ENCODE results near the gene PCSK6.

Gene PCSK6

DNA sequence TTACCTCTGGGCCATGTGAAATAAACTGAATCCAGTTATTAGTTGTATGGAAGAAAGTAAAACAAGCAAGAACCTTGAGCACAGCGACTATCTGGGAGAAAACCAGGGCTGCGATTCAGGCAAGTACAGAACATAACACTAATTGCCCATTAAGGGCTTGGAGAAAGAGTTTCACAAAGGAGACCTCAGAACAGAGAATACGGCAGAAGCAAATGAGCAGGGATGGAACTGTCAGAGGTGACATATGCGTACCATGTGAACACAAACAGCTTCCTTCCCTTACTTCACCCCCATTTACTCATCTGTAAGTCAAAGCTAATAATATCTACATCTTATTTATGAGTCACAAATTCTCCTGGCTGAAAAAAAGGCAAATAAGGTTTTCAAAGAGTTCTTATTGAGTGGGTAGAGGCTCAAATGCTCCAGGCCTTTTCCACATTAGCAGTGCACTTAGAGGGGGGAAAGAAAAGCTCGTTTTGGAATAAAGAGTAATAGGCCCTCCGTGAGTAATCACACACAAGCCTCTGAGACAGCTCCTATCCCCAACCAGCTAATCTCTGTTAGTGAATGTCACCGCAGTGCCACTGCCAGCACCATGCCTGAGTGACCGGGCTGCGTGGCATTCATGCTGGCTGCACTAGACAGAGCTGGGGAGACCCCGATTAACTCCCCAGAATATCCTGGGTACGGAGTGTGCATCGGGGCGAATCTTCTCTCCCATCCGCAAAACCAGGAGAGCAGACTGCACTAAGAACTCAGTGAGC, 2.6 kb downstream of the PCSK6 start:
- no peaks in the 10 kb centered on the region for H3K9me3 ChIP-seq (ENCODE audit: insufficient read depth, low read depth, low read length)
- peaks cover 55% of the 10 kb centered on the region for H3K27me3 ChIP-seq (ENCODE audit: insufficient read depth, low read length)
- H3K36me3 ChIP-seq (ENCODE audit: insufficient read depth, low read depth, low read length): no peaks in the 10 kb centered on the region
- no peaks in the 10 kb centered on the region for H3K4me1 ChIP-seq (ENCODE audit: insufficient read depth, low read length)
- H3K27ac ChIP-seq (ENCODE audit: low read length): no peak overlapping the region
- no peak overlapping the region for H3K4me3 ChIP-seq (ENCODE audit: low read length)
- no peak overlapping the region for H3K9ac ChIP-seq (ENCODE audit: low read depth, low read length)

DNA sequence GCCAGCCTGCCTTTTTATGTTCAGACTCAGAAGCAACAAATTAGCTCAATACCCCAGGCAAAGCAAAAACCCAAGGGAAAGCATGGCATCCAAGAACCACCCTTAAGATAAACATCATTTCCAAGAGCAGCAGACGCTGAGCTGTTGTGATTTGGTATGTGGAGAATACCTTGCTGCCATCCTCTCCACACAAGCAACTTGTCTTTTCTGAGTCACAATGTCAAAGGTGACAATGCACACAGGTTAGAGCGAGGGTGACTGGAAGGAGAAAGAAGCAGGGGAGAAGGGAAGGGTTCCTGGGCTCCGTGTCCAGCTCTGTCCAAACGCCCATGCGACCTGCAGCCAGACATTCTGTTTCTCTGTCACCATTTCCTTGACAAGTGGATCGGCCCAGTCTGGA, 6.0 kb downstream of the PCSK6 start:
- H3K9me3 ChIP-seq (ENCODE audit: insufficient read depth, low read depth, low read length): no peaks in the 10 kb centered on the region
- H3K9ac ChIP-seq (ENCODE audit: low read depth, low read length): no peak overlapping the region
- H3K4me1 ChIP-seq (ENCODE audit: insufficient read depth, low read length): no peaks in the 10 kb centered on the region
- no peak overlapping the region for H3K27ac ChIP-seq (ENCODE audit: low read length)
- H3K27me3 ChIP-seq (ENCODE audit: insufficient read depth, low read length): peaks cover 29% of the 10 kb centered on the region
- no peaks in the 10 kb centered on the region for H3K36me3 ChIP-seq (ENCODE audit: insufficient read depth, low read depth, low read length)
- H3K4me3 ChIP-seq (ENCODE audit: low read length): no peak overlapping the region

DNA sequence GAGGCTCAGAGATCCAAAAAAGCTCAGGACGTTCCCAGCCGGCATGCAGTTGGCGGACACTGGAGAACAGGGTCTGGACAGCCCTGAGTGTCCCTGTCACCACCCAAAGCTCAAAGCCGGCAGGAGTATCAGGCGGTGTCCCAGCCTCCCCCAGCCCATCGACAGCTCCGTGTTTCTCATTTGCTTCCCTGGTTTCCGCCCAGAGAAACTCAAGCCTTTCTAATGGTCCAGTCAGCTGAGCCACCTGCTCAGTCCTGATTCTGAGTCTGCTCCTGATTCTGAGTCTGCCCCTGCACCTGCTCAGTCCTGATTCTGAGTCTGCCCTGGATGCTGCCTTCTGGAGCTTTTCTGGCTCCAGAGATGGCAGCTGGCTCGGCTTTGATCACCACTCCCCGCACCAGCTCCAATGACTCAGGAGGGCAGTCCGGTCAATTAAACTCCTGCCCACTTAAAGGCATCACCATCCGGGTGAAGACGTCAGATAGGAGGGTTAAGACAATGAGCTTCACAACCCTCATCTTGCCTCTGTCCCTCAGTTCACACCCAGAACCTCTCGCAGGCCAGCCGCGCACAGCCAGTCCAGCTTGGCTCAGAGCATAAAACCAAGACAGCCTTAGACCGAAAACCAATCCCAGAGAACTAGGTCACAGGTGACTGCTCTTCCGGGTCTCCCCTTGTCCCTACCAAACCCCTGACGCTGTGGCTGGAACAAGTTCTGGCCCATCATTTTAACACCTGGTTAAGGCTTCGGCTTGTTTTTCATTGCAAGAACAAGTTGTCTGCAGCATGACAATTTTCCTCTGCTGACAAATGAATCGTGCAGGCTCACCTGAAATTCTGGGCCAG, 6.8 kb downstream of the PCSK6 start:
- H3K27ac ChIP-seq (ENCODE audit: low read length): no peak overlapping the region
- H3K27me3 ChIP-seq (ENCODE audit: insufficient read depth, low read length): peaks cover 21% of the 10 kb centered on the region
- no peak overlapping the region for H3K4me3 ChIP-seq (ENCODE audit: low read length)
- no peaks in the 10 kb centered on the region for H3K9me3 ChIP-seq (ENCODE audit: insufficient read depth, low read depth, low read length)
- no peaks in the 10 kb centered on the region for H3K4me1 ChIP-seq (ENCODE audit: insufficient read depth, low read length)
- H3K36me3 ChIP-seq (ENCODE audit: insufficient read depth, low read depth, low read length): no peaks in the 10 kb centered on the region
- H3K9ac ChIP-seq (ENCODE audit: low read depth, low read length): no peak overlapping the region

DNA sequence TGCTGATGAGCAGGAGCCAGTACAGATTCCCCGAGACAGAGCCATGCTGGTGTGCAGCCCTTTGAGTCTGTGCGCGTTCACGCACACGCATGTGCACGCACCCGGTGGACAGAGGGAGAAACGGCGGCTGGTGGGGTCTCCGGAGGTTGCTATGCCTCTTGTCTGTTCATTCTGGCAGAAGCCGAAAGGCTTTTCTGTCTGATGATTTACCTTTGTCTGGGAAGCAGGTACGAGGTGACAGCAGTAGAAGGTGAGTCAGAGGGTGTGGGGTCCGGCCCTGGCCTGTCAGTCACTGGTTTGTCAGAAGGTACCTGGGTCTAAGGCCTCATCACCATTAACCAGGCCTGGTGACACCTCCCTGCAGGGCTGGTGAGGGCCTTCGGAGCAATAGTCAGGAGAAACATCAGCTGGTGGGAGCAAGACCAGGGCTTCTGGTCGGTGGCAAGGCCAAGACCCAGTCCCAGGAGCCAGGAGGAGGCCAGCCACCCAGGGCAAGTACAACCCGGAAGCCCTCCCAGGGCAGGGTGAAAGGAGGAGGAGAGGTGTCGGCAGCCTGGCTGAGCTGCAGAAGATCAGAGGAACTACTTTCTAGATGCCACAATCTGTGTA, 7.5 kb downstream of the PCSK6 start:
- Histone ChIP-seq H3K4me1 (ENCODE audit: insufficient read depth, low read length) (no peaks in the 10 kb centered on the region), H3K36me3 (ENCODE audit: insufficient read depth, low read depth, low read length) (no peaks in the 10 kb centered on the region), H3K4me3 (ENCODE audit: low read length) (no peak overlapping the region), H3K9me3 (ENCODE audit: insufficient read depth, low read depth, low read length) (no peaks in the 10 kb centered on the region), H3K27me3 (ENCODE audit: insufficient read depth, low read length) (peaks cover 14% of the 10 kb centered on the region), H3K9ac (ENCODE audit: low read depth, low read length) (no peak overlapping the region), H3K27ac (ENCODE audit: low read length) (no peak overlapping the region)

DNA sequence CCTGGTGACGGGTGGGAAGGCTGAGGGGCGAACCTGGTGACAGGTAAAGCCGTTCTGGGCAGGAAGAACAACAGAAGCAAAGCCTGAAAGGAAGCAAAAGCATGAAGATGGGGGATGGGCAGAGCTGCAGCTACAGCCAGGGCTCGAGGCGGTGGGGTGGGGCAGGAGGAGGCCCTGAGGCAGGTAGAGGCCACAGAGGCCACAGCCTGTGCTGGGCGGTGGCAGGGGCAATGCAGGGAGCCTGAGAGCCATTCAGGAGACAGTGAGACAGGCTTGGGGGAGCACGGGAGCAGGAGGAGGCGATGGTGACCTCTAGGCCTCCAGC, 8.2 kb downstream of the PCSK6 start:
- H3K4me1 ChIP-seq (ENCODE audit: insufficient read depth, low read length): no peaks in the 10 kb centered on the region
- H3K9me3 ChIP-seq (ENCODE audit: insufficient read depth, low read depth, low read length): no peaks in the 10 kb centered on the region
- no peak overlapping the region for H3K4me3 ChIP-seq (ENCODE audit: low read length)
- no peak overlapping the region for H3K27ac ChIP-seq (ENCODE audit: low read length)
- no peaks in the 10 kb centered on the region for H3K36me3 ChIP-seq (ENCODE audit: insufficient read depth, low read depth, low read length)
- peaks cover 7% of the 10 kb centered on the region for H3K27me3 ChIP-seq (ENCODE audit: insufficient read depth, low read length)
- no peak overlapping the region for H3K9ac ChIP-seq (ENCODE audit: low read depth, low read length)

DNA sequence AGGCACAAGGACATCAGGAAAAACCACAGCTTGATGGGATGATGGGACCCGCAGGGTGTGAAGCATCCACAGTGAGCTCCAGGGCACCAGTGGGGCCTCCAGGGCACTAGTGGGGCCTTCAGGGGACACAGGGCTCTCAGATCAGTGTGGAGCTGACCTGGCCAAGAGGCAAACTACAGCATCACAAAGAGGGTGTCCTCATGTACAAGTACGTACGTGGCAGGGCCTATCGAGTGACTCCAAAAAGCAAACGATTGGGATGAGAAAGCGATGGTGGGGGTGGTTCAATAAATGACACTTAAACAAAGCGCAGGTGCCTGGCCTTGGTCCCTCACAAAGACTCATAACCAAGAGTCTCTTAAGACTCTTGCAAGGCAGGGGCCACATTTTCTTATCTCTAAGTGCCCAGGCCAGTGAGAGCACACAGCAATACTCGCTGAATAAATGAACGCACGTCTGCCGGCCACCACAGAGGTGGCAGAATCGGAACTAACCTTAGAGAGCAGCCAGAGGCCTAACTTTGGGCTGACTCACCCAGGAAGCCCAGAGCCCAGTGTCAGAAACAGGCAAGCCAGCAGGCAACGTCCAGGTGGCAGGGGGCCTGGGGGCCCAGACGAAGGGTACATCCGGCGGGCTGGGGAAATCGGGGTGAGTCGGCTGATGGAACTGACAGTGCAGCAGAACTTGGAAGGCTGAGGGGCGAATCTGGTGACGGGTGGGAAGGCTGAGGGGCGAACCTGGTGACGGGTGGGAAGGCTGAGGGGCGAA, 8.7 kb downstream of the PCSK6 start:
- H3K27ac ChIP-seq (ENCODE audit: low read length): no peak overlapping the region
- no peaks in the 10 kb centered on the region for H3K9me3 ChIP-seq (ENCODE audit: insufficient read depth, low read depth, low read length)
- no peaks in the 10 kb centered on the region for H3K4me1 ChIP-seq (ENCODE audit: insufficient read depth, low read length)
- H3K27me3 ChIP-seq (ENCODE audit: insufficient read depth, low read length): peaks cover 4% of the 10 kb centered on the region; the same call in 1 of the 2 replicates
- no peak overlapping the region for H3K9ac ChIP-seq (ENCODE audit: low read depth, low read length)
- H3K4me3 ChIP-seq (ENCODE audit: low read length): no peak overlapping the region
- H3K36me3 ChIP-seq (ENCODE audit: insufficient read depth, low read depth, low read length): no peaks in the 10 kb centered on the region

DNA sequence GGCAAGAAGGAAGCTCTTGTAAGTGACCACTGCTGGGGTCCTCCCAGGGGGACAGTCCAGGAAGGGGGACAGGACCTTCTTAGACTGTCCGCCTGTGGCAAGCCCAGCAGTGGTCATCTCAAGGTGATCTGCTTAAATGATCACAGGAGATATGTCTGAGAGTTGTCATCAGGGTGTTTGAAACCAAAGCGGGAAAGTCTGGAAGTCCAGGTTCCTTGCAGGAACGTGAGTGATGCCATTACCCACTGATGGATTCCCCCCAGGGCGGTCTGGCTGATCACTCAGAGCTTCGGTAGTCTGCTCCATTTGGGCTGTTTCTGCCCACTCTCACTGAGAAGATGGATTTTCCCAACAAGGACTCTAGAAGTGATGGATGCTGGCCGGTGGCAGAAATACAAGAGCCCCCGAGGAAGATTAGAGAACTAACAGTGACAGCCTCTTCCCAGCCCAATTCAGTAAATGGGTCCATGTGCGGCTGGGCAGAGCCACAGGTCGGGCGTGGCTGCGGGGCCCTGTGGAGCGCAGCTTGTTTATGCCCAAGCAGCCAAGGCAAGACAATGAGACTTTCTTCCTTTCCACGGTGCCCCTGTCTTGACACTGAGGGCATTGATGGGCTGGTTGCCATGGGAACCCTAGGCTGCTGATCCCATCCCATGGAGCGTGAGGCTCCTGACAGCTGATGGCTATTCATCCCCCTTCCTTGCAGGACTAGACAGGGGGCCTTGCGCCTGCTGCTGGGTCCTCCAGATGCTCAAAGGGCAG, 9.5 kb downstream of the PCSK6 start:
- Histone ChIP-seq H3K27me3 (ENCODE audit: insufficient read depth, low read length) (no peaks in the 10 kb centered on the region; the same call in 1 of the 2 replicates), H3K4me3 (ENCODE audit: low read length) (no peak overlapping the region), H3K4me1 (ENCODE audit: insufficient read depth, low read length) (no peaks in the 10 kb centered on the region)

DNA sequence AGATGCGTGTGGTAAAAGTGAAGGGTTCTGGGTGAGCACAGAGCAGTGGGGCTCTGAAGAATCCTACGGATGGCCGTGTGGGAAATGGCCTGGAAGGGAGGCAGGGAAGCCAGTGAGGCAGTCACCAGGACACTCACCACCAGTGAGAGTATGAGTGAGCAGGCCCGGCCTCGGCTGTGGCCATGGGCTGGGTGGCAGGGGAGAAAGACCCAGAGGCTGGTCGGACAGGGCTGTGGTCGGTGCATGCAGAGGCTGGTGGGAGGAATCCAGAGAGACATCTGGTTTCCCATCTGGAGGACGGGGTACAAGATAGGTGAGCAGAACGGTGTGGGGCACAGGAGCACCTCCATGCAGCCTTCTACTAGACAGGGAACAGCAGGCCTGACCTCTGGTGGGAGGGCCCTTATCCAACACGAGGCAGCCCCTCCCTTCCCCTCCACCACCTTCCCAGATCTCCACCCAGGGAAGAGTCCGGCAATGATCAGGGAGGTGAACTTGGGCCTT, 10.1 kb downstream of the PCSK6 start:
- Histone ChIP-seq H3K27me3 (ENCODE audit: insufficient read depth, low read length) (no peaks in the 10 kb centered on the region; the same call in 1 of the 2 replicates), H3K9ac (ENCODE audit: low read depth, low read length) (no peak overlapping the region), H3K27ac (ENCODE audit: low read length) (no peak overlapping the region), H3K4me1 (ENCODE audit: insufficient read depth, low read length) (no peaks in the 10 kb centered on the region), H3K4me3 (ENCODE audit: low read length) (no peak overlapping the region), H3K9me3 (ENCODE audit: insufficient read depth, low read depth, low read length) (no peaks in the 10 kb centered on the region), H3K36me3 (ENCODE audit: insufficient read depth, low read depth, low read length) (no peaks in the 10 kb centered on the region)

More for the DNA sequence above, 9.5 kb downstream of the PCSK6 start:
- Histone ChIP-seq H3K9ac (ENCODE audit: low read depth, low read length) (no peak overlapping the region), H3K27ac (ENCODE audit: low read length) (no peak overlapping the region), H3K9me3 (ENCODE audit: insufficient read depth, low read depth, low read length) (no peaks in the 10 kb centered on the region), H3K36me3 (ENCODE audit: insufficient read depth, low read depth, low read length) (no peaks in the 10 kb centered on the region)

DNA sequence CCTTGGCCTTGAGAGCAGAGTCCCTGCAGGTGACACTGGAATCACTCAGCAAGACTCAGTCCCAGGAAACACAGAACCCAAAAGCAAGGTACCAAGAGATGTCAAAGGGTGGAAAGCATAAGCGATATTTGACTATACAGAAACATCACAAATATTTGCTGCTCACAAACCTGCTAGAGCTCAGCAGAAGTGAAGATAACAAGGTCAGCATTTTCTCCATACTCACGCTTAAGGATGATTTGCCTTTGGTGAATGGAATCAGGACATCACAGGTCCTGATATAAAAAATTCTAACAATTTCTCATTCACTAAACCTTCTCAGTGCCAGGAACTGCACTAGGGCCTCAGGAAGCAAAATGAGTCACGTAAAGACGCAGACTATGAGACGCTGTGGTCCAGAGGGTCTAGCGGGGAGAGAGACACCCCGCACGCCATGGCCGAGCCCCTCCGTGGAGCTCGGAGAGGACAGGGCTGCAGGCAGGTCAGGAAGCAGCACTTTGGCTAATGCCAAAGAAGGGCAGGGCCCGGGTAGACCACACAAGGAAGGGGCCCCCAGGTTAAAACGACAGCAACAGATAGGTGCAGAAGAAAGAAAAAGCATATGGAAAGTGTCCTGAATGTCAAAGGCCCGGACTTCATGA, 10.7 kb downstream of the PCSK6 start:
- H3K27me3 ChIP-seq (ENCODE audit: insufficient read depth, low read length): no peaks in the 10 kb centered on the region; the same call in 1 of the 2 replicates
- no peak overlapping the region for H3K4me3 ChIP-seq (ENCODE audit: low read length)
- H3K9me3 ChIP-seq (ENCODE audit: insufficient read depth, low read depth, low read length): no peaks in the 10 kb centered on the region
- no peaks in the 10 kb centered on the region for H3K36me3 ChIP-seq (ENCODE audit: insufficient read depth, low read depth, low read length)
- no peak overlapping the region for H3K27ac ChIP-seq (ENCODE audit: low read length)
- H3K4me1 ChIP-seq (ENCODE audit: insufficient read depth, low read length): no peaks in the 10 kb centered on the region
- no peak overlapping the region for H3K9ac ChIP-seq (ENCODE audit: low read depth, low read length)

DNA sequence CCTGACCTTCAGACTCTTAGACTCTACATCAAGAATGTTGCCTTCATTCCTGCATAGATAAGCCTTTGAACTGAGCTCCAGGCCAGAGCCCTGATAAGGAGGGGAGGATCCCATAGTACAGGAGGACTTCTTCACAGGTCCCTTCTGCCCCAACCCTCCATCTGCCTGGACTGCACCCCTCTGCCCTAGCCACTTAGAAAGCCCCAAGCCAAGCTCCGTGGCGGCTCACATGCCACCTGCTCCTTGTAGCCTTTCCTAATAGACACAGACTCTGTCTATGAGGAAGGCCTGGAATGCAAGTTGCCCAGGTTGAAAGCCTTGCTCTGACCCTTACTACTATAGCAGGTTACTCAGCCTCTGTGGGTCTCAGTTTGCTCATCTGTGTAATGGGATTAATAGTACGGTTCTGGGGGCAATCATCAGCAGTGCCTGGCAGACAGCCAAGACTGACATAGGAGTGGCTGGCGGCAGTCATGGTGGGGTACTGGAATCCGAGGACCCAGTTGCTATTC, 11.6 kb downstream of the PCSK6 start:
- Histone ChIP-seq H3K27ac (ENCODE audit: low read length) (no peak overlapping the region), H3K9ac (ENCODE audit: low read depth, low read length) (no peak overlapping the region), H3K27me3 (ENCODE audit: insufficient read depth, low read length) (no peaks in the 10 kb centered on the region), H3K4me3 (ENCODE audit: low read length) (no peak overlapping the region), H3K36me3 (ENCODE audit: insufficient read depth, low read depth, low read length) (no peaks in the 10 kb centered on the region), H3K9me3 (ENCODE audit: insufficient read depth, low read depth, low read length) (no peaks in the 10 kb centered on the region), H3K4me1 (ENCODE audit: insufficient read depth, low read length) (no peaks in the 10 kb centered on the region)
